ENCODE data around the gene FOXK2.

GRCh38 chr17:82648165-82648668, 128.7 kb downstream of the FOXK2 start, which contains the start of gene WDR45B:
- TF ChIP-seq EZH2 (IDR thresholded peaks at IDR 0.05; ENCODE audit: borderline replicate concordance, low read depth, low read length, severe bottlenecking) (no peak), CTCF (IDR thresholded peaks at IDR 0.05; ENCODE audit: extremely low read depth in 1 of 2, insufficient read depth in 1 of 2, low read depth in 1 of 2, low read length in 2 of 2) (no peak), POLR2A (IDR thresholded peaks at IDR 0.05; ENCODE audit: low read depth, low read length) (peak; percentile 93), POLR2AphosphoS5 (IDR thresholded peaks at IDR 0.05; ENCODE audit: insufficient read depth, low read depth, low read length) (peak; percentile 97), JUN (IDR thresholded peaks at IDR 0.05; ENCODE audit: borderline replicate concordance, insufficient read depth, insufficient read length, low read depth) (no peak)
- TF ChIP-seq, protein P1, sequence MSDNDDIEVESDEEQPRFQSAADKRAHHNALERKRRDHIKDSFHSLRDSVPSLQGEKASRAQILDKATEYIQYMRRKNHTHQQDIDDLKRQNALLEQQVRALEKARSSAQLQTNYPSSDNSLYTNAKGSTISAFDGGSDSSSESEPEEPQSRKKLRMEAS (IDR thresholded peaks at IDR 0.05; ENCODE audit: insufficient read depth, insufficient read length): peak; percentile 64

All from endothelial cell of umbilical vein (primary cell).